ENCODE measurements around the gene DENND1A.

Gene DENND1A

DNA sequence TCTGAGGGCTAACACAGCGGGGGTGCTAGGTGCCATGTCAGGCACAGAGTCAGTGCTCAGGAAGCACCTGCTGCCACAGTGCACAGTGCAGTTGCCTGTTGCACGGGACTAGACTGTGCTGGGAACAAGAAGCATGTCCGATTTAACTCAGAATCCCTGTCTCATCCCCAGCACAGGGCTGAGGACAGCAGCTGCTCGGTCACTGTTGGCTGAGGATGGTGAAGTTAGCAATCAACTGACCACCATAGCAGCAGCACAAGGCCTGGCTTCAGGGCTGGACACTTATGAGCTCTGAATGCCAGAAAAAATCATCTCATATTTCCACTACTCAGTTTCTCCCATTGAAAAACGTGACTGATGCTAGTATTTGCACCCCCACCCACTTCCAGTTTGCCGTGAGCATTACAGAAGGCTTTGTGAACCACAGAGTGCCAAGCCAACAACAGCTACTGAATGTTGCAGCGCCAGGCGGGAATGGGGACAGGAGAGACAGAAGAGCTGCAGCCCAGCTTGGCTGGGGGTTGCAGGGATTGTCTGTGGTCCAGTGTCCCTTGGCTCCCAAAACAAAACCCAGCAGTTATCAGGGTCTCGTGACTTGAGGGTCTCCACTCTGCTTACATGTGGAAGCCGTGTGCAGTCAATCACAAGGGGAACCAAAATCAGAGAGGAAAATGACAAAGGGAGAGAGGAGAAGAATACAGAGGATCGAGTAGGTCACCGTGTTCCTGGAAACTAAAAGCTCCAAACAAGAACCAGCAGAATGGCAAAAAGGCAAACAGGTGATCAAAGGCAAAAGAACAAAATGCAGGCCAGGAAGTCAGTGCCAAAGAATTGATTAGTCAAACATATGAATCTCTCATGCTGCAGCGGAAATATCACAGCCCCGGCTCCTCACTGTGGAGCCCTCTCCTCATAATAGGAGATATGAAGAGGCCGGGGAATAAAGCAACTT, 418.3 kb downstream of the DENND1A start:
- H3K27ac Mint-ChIP-seq, result no peak overlapping the region
- H3K36me3 Mint-ChIP-seq (ENCODE audit: low read depth), result peaks cover 47% of the 10 kb centered on the region
- H3K9me3 Mint-ChIP-seq, result no peaks in the 10 kb centered on the region
- H3K4me3 Mint-ChIP-seq, result no peak overlapping the region
- H3K27me3 Mint-ChIP-seq, result no peaks in the 10 kb centered on the region
- peaks cover 4% of the 10 kb centered on the region for H3K4me1 Mint-ChIP-seq (ENCODE audit: low read depth)
- intact Hi-C loops (cut with micrococcal nuclease), result no loop called here

DNA sequence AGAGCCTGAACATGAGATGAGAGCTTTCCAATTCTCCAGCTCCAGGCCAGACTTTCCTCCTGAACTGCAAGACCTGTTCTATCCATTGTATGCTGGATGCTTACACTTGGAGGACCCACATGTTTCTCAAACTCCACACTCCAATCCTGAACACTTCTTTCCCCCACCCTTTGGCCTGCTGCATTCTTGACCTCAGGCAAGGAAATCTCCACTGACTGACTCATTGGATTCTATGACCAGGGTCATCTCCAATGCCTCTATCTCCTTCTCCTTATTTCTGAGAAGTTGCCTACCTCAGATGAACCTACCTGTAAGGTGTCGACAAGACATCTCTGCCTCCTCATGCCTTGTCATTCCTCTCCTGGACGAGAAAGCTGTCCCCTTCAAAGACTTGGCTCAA, 420.3 kb downstream of the DENND1A start:
- Mint-ChIP-seq H3K4me1 (ENCODE audit: low read depth) (no peaks in the 10 kb centered on the region), H3K4me3 (no peak overlapping the region), H3K36me3 (ENCODE audit: low read depth) (peaks cover 44% of the 10 kb centered on the region), H3K27me3 (no peaks in the 10 kb centered on the region), H3K9me3 (no peaks in the 10 kb centered on the region), H3K27ac (no peak overlapping the region)
- intact Hi-C loops (cut with micrococcal nuclease), result no loop called here

DNA sequence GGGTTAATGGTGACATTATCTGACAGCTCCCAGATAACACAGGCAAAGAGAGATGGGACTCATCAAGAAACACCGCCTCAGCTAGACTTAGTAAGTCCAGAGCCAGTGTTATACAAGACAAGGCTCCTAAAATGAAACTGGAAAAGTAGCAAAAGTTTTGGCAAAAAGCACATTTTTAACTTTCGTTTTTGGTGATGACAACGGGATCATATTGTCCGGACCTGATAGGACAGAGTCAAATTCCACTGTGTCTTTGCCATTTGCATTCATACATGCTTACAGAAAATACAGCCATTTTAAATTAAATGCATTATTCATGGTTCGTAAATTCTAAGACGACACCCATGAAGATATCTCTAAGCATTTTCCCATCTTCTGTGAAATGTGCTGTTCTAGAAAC, 421.9 kb downstream of the DENND1A start:
- no peaks in the 10 kb centered on the region for H3K4me1 Mint-ChIP-seq (ENCODE audit: low read depth)
- H3K27me3 Mint-ChIP-seq, result no peaks in the 10 kb centered on the region
- H3K9me3 Mint-ChIP-seq, result no peaks in the 10 kb centered on the region
- no peak overlapping the region for H3K27ac Mint-ChIP-seq
- H3K36me3 Mint-ChIP-seq (ENCODE audit: low read depth), result peaks cover 37% of the 10 kb centered on the region
- intact Hi-C loops (cut with micrococcal nuclease), result no loop called here
- H3K4me3 Mint-ChIP-seq, result no peak overlapping the region

DNA sequence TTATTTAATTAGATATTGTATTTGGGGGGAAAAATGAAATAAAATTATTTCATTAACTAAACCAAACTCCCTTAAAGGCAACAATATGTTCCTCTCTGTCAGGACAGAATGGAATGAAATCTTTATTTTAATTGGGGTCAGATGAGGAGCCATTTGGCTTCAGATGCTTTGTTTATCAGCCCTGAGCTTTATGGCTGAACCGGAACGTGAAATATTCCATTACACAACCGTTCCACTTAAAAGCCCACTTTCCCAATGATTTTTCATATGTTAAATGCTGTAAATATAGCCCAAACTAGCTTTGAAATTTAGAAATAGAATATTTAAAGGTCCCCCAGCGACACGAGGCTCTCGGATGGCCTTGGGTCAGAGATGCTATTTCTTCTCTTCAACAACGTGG, 424.4 kb downstream of the DENND1A start:
- Mint-ChIP-seq H3K27ac (no peak overlapping the region), H3K4me3 (no peak overlapping the region), H3K9me3 (no peaks in the 10 kb centered on the region), H3K27me3 (no peaks in the 10 kb centered on the region), H3K36me3 (ENCODE audit: low read depth) (peaks cover 29% of the 10 kb centered on the region), H3K4me1 (ENCODE audit: low read depth) (no peaks in the 10 kb centered on the region)
- intact Hi-C loops (cut with micrococcal nuclease), result no loop called here

DNA sequence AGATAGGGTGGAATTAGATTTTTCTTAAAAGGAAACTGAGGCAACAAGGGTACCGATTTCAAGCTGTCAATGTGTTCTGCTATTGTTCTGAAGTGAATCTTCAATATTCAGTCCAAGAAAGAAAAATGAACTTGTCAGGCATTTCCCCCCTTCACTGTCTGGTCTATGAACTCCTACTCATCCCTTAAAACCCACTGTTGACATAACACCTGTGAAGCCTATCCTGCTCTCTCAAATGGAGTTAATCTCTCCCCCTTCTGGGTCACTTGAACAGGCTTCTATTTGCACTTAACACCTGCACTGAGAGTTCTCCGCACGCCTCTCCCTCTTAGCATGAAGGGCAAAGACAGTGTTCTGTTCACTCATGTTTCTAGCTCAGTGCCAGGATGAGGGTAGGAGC, 429.6 kb downstream of the DENND1A start:
- intact Hi-C loops (cut with micrococcal nuclease), result no loop called here
- Mint-ChIP-seq H3K4me3 (no peak overlapping the region), H3K27ac (no peak overlapping the region), H3K4me1 (ENCODE audit: low read depth) (no peaks in the 10 kb centered on the region), H3K9me3 (no peaks in the 10 kb centered on the region), H3K36me3 (ENCODE audit: low read depth) (peaks cover 24% of the 10 kb centered on the region), H3K27me3 (no peaks in the 10 kb centered on the region)

DNA sequence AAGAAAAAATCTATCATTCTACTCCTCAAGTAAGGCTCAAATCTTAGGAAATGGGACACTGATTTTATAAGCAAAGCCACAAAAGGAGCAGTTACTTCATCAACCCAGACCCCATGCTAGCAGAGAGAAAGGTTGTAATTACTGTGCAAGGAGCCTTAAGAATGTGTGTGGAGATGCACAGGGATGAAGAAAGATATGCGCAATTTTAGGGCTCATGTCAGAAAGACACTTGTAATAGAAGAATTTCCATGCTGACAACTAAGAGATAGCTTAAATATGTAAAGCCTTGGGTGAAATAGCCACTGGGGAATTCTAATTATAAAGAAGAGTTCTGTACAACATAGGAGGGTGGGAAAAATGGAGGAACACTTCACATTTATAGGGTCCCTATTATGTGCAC, 432.1 kb downstream of the DENND1A start:
- intact Hi-C loops (cut with micrococcal nuclease), result no loop called here

DNA sequence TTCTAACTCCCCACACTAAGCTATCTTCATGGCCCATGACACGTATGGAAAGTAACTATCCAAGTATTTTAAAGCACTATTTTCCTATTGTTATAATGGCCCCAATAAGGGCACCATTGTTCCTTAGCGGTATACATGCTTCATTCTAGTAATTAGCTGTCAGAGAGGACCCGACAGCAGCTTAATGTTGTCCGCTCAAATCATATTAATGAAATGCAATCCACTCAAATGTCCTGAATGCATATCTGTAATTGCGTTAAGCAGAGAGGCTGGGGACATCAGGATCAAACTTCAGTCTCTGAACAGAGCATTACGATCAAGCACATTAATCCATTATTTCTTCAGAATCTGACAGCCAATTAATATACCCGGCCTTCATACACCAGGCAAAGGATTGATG, 434.2 kb downstream of the DENND1A start:
- no peak overlapping the region for H3K4me3 Mint-ChIP-seq
- no peak overlapping the region for H3K27ac Mint-ChIP-seq
- intact Hi-C loops (cut with micrococcal nuclease), result no loop called here
- peaks cover 37% of the 10 kb centered on the region for H3K36me3 Mint-ChIP-seq (ENCODE audit: low read depth)
- no peaks in the 10 kb centered on the region for H3K27me3 Mint-ChIP-seq
- no peaks in the 10 kb centered on the region for H3K9me3 Mint-ChIP-seq
- no peaks in the 10 kb centered on the region for H3K4me1 Mint-ChIP-seq (ENCODE audit: low read depth)

More for the DNA sequence above, 432.1 kb downstream of the DENND1A start:
- Mint-ChIP-seq H3K9me3 (no peaks in the 10 kb centered on the region), H3K36me3 (ENCODE audit: low read depth) (peaks cover 30% of the 10 kb centered on the region), H3K27me3 (no peaks in the 10 kb centered on the region), H3K4me1 (ENCODE audit: low read depth) (no peaks in the 10 kb centered on the region), H3K27ac (no peak overlapping the region), H3K4me3 (no peak overlapping the region)

DNA sequence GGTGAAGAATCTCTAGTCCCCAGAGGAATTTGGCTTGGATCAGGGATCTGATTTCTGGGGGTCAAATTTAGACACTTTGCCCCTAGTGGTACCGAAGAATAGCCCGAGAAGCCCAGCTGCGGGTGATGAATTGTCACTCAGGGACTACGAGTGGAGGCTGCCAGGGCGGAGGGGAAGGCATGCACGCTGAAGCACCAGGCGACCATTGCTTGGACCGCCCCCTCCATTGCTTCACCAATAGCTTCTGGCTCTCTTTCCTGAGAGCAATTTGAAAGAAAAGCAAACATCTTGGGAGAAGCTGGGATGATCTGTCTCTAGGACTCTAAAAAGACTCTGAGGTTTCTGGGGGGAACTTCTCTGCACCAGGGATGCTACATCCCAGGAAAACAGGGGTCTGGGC, 436.3 kb downstream of the DENND1A start:
- H3K27ac Mint-ChIP-seq, result no peak overlapping the region
- no peaks in the 10 kb centered on the region for H3K4me1 Mint-ChIP-seq (ENCODE audit: low read depth)
- no peak overlapping the region for H3K4me3 Mint-ChIP-seq
- H3K9me3 Mint-ChIP-seq, result no peaks in the 10 kb centered on the region
- peaks cover 49% of the 10 kb centered on the region for H3K36me3 Mint-ChIP-seq (ENCODE audit: low read depth)
- intact Hi-C loops (cut with micrococcal nuclease), result no loop called here
- H3K27me3 Mint-ChIP-seq, result no peaks in the 10 kb centered on the region

DNA sequence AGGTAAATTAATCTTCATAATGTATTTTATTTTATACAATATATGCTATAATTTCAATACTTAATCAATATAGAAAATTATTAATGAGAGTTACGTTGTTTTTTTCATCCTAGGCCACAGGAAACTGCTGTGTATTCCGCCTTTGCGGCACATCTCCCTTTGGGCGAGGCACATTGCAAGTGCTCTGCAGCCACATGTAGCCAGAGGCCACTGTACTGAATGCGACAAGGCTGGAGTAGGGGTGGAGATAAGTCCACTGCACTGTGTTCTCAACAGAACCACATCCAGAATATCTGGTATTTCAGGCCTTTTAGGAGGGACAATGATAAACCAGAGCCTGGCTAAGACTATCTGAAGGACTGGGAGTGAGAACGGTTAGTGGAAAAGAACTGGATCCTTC, 439.2 kb downstream of the DENND1A start:
- Mint-ChIP-seq H3K4me1 (ENCODE audit: low read depth) (no peaks in the 10 kb centered on the region), H3K9me3 (no peaks in the 10 kb centered on the region), H3K36me3 (ENCODE audit: low read depth) (peaks cover 55% of the 10 kb centered on the region), H3K27ac (no peak overlapping the region), H3K27me3 (no peaks in the 10 kb centered on the region), H3K4me3 (no peak overlapping the region)
- intact Hi-C loops (cut with micrococcal nuclease), result no loop called here

DNA sequence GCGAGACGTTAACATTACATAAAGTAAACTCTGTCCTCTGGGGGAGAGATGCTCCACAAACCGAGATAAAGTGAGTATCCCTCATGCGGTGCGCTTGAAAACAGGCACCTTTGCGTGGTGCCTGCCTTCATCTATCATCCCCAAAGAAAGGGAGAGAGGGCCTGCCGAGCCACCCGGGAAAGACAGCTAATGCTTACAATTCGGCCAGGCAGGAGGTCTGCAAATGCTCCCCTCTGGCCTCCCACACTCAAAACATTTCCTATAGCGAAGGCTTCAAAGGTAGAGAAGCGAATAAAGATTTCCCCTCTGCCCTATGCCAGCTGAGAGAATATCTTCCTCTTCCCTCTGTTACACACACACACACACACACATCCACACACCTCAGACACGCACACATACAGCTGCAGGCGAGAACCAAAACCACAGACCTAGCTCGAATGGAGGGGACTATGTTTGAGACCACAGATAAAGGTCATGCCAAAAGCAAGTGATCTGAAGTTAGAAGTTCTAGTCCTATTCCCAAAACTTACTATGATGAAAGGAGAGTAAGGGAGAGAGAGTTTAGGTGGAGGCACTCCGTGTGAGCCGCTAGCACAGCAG, 441.1 kb downstream of the DENND1A start:
- no peak overlapping the region for H3K27ac Mint-ChIP-seq
- no peaks in the 10 kb centered on the region for H3K27me3 Mint-ChIP-seq
- no peaks in the 10 kb centered on the region for H3K9me3 Mint-ChIP-seq
- no peak overlapping the region for H3K4me3 Mint-ChIP-seq
- peaks cover 55% of the 10 kb centered on the region for H3K36me3 Mint-ChIP-seq (ENCODE audit: low read depth)
- no peaks in the 10 kb centered on the region for H3K4me1 Mint-ChIP-seq (ENCODE audit: low read depth)
- intact Hi-C loops (cut with micrococcal nuclease), result no loop called here

DNA sequence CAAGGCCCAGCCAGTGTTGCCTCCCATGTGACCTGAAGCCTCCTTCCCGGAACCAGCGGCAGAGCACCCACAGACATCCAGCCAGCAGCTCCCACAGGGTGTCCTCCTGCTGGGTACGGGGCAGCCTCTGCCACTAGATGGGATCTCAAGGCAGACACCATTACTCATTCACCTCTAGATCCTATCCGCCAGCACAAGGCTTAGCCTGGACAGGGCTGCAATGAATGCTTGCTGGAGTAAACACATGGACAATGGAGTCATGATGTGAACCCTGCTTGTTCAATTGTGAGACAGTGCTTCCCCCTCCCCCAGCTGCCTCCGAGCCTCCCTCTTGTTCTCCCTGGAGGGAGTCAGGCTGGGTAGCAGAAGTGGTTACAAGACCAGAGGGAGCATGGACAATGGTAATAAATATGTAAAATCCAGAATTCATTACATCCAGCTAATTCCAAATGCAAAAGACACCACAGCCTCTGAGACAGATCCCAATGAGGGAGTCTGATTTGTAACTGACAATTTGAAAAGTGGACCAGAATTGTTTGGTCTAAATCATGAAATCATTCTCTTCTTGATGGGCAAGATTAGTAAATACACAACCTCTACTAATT, 441.9 kb downstream of the DENND1A start:
- Mint-ChIP-seq H3K9me3 (no peaks in the 10 kb centered on the region), H3K4me1 (ENCODE audit: low read depth) (no peaks in the 10 kb centered on the region), H3K36me3 (ENCODE audit: low read depth) (peaks cover 56% of the 10 kb centered on the region), H3K4me3 (no peak overlapping the region), H3K27me3 (no peaks in the 10 kb centered on the region), H3K27ac (no peak overlapping the region)
- intact Hi-C loops (cut with micrococcal nuclease), result no loop called here

DNA sequence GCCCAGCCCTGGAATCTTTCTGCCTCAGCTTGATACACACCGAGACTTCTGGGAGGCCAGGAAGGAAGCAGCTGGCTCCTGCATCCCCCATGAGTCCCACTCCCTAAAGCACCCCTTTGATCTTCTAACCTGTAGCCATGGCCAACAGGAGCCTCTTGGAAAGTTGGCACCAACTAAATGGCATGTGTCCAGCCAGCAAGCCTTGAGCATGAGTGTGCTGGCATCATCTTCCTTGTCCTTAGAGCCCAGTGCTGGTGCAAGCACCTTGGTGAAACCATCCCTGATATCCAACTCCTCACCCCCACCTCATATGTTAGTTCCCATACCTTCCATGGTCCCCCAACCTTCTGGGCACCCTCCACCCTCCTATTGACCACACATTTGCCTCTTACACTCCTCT, 443.5 kb downstream of the DENND1A start:
- Mint-ChIP-seq H3K9me3 (no peaks in the 10 kb centered on the region), H3K27ac (no peak overlapping the region), H3K4me1 (ENCODE audit: low read depth) (no peaks in the 10 kb centered on the region), H3K36me3 (ENCODE audit: low read depth) (peaks cover 50% of the 10 kb centered on the region), H3K27me3 (no peaks in the 10 kb centered on the region), H3K4me3 (no peak overlapping the region)
- intact Hi-C loops (cut with micrococcal nuclease), result no loop called here

DNA sequence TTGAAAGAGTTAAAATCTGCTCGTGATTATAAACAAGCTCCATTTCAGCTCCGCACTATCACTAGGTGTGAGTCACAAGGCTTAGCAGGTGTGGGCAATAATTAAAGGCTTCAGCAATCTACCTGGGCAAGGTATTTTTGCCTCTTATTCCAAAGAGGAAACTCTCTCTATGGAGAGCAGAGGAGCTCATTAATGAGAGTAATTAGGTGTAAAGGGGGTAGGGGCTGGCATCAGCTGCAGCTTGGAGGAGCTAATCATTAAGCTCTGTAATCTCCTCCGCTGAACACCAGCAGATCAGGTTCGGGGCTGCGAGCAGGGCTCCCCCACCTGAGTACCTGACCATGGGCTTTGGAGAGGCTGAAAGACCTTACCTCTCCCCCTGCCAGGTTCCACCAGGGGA, 444.7 kb downstream of the DENND1A start:
- H3K4me3 Mint-ChIP-seq, result no peak overlapping the region
- H3K27me3 Mint-ChIP-seq, result no peaks in the 10 kb centered on the region
- intact Hi-C loops (cut with micrococcal nuclease), result no loop called here
- H3K36me3 Mint-ChIP-seq (ENCODE audit: low read depth), result peaks cover 52% of the 10 kb centered on the region
- H3K27ac Mint-ChIP-seq, result no peak overlapping the region
- no peaks in the 10 kb centered on the region for H3K9me3 Mint-ChIP-seq
- no peaks in the 10 kb centered on the region for H3K4me1 Mint-ChIP-seq (ENCODE audit: low read depth)

DNA sequence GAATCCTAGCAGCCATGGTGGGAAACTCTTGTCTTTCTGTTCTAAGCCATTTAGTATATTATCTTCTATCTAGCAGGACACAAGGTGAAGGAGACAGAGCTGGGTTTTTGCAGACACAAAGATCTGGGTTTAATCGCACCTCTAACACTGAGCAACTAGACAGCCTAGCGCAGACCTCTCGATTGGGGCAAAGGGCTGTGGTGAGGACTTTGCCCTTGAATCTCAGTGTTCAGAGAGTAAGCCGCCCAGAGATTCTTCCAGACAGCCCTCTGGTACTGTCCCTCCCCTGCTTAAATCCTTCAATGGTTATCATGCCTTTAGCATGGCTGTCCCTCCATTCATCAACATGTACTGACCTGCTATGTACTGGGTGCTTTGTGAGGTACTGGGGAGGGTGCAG, 445.8 kb downstream of the DENND1A start:
- H3K4me3 Mint-ChIP-seq, result no peak overlapping the region
- H3K27me3 Mint-ChIP-seq, result no peaks in the 10 kb centered on the region
- intact Hi-C loops (cut with micrococcal nuclease), result no loop called here
- H3K9me3 Mint-ChIP-seq, result no peaks in the 10 kb centered on the region
- H3K36me3 Mint-ChIP-seq (ENCODE audit: low read depth), result peaks cover 42% of the 10 kb centered on the region
- H3K4me1 Mint-ChIP-seq (ENCODE audit: low read depth), result no peaks in the 10 kb centered on the region
- H3K27ac Mint-ChIP-seq, result no peak overlapping the region

Data from dendritic cell treated with granulocyte-macrophage colony-stimulating factor and Interleukin-4, amounts not matched to agents 40 ng/mL and 50 ng/mL, for 4 days (primary cell).